Measurements from ENCODE around the gene JUP.
A peak's percentile ranks its signal among the peaks of the same experiment; 100 is the strongest.
"Not testable (repeated sequence)": the region's sequence is repeated elsewhere in the genome, so short reads cannot be mapped to it uniquely, and the experiment has no call there.

The JUP gene

GRCh38 chr17:41777574-41778188, 8.8 kb downstream of the JUP start:
- Mint-ChIP-seq H3K9me3 (no peaks in the 10 kb centered on the region), H3K4me3 (peak overlapping the region in 1 of 3 experiments; percentile 30), H3K27me3 (ENCODE audit: low read depth) (peaks cover 10% of the 10 kb centered on the region), H3K4me1 (peaks cover 52% of the 10 kb centered on the region), H3K36me3 (ENCODE audit: low read depth) (peaks cover 19% of the 10 kb centered on the region), H3K27ac (peak overlapping the region; percentile 85 to 91 (median 87))
- no peak for TF ChIP-seq CTCF (IDR thresholded peaks at IDR 0.05; ENCODE audit: unreplicated experiment in 3 of 3)

- Mint-ChIP-seq H3K9me3 (no peaks in the 10 kb centered on the region), H3K27ac (peak overlapping the region; percentile 85 to 91 (median 87)), H3K36me3 (ENCODE audit: low read depth) (peaks cover 23% of the 10 kb centered on the region), H3K4me1 (peaks cover 50% of the 10 kb centered on the region), H3K4me3 (peak overlapping the region in 1 of 3 experiments; percentile 16), H3K27me3 (ENCODE audit: low read depth) (peaks cover 10% of the 10 kb centered on the region)
- TF ChIP-seq CTCF (IDR thresholded peaks at IDR 0.05; ENCODE audit: unreplicated experiment in 3 of 3) = peak; percentile 13 to 38 (median 34)
Measured at GRCh38 chr17:41777157-41777573, 9.3 kb downstream of the JUP start.

GRCh38 chr17:41776262-41776900, 10.1 kb downstream of the JUP start:
- H3K27me3 Mint-ChIP-seq (ENCODE audit: low read depth); H3K9me3 Mint-ChIP-seq: not testable (repeated sequence)
- peaks cover 42% of the 10 kb centered on the region for H3K4me1 Mint-ChIP-seq

GRCh38 chr17:41775394-41776226, 10.9 kb downstream of the JUP start:
- peaks cover 20% of the 10 kb centered on the region for H3K36me3 Mint-ChIP-seq (ENCODE audit: low read depth)
- peaks cover 41% of the 10 kb centered on the region for H3K4me1 Mint-ChIP-seq
- H3K9me3 Mint-ChIP-seq = no peaks in the 10 kb centered on the region
- H3K27me3 Mint-ChIP-seq (ENCODE audit: low read depth) = peaks cover 7% of the 10 kb centered on the region
- TF ChIP-seq CTCF (IDR thresholded peaks at IDR 0.05; ENCODE audit: unreplicated experiment in 3 of 3) = no peak
- H3K4me3 Mint-ChIP-seq = peak overlapping the region in 2 of 3 experiments; percentile 31 to 40
- peak overlapping the region; percentile 60 to 88 (median 81) for H3K27ac Mint-ChIP-seq

More at GRCh38 chr17:41776262-41776900, 10.1 kb downstream of the JUP start:
- H3K4me3 Mint-ChIP-seq = peak overlapping the region in 2 of 3 experiments; percentile 12 to 30
- H3K27ac Mint-ChIP-seq = peak overlapping the region; percentile 60 to 88 (median 81)
- H3K36me3 Mint-ChIP-seq (ENCODE audit: low read depth) = peaks cover 18% of the 10 kb centered on the region

DNA sequence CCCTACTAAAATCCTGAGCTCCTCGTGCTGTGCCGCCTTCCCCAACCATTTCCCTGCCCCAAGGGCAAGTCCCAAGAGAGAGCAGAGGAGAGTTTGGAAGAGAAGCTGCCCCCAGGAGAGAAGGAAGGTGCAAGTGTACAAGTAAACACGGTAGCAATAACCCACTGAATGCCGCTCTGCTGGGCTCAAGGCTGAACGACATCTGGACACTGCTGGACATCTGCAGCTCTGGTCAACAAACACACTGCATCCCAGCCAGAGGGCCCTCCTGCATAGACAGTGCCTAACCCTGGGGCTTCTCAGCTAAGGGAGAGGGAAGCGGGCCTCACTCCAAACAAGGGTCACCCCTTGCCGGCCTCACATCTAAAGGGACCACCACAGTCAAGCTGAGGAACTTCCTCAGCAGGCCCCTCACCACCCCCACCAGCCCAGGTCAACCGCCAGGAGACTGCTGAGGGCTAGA, 12.7 kb downstream of the JUP start:
- no peaks in the 10 kb centered on the region for H3K9me3 Mint-ChIP-seq

More for the DNA sequence above, 12.7 kb downstream of the JUP start:
- Mint-ChIP-seq H3K4me3 (peak overlapping the region in 1 of 3 experiments; percentile 58), H3K36me3 (ENCODE audit: low read depth) (peaks cover 35% of the 10 kb centered on the region), H3K27ac (peak overlapping the region; percentile 79 to 89 (median 87)), H3K27me3 (ENCODE audit: low read depth) (peaks cover 4% of the 10 kb centered on the region), H3K4me1 (peaks cover 41% of the 10 kb centered on the region)
- no peak for TF ChIP-seq CTCF (IDR thresholded peaks at IDR 0.05; ENCODE audit: unreplicated experiment in 3 of 3)

Data from nephron (organoid).